Left ventricle myocardium inferior (tissue), 1 donor: ENCODE data around the gene PGBD5. TPM values are rescaled to one million over a fixed set of nuclear protein-coding genes. Genes with fewer than 3 reads are reported as not detected.
A peak's percentile ranks its signal among the peaks of the same experiment; 100 is the strongest.

Experiments used
- DNase-seq: peaks from one replicate; pipeline ENCODE4 v3.0.0-alpha.2; 2020
- H3K27ac ChIP-seq: fragments of 200-600 bp; replicated peaks from 2 replicates; pipeline ENCODE4 v1.8.0; 2021
- H3K27me3 ChIP-seq: fragments of 200-600 bp; 2 replicates; pipeline ENCODE4 v1.8.0; 2021; ENCODE audit warnings: low read depth
- H3K36me3 ChIP-seq: fragments of 200-600 bp; 2 replicates; pipeline ENCODE4 v1.8.0; 2021
- H3K4me1 ChIP-seq: fragments of 200-600 bp; 2 replicates; pipeline ENCODE4 v1.8.0; 2021
- H3K4me3 ChIP-seq: fragments of 200-600 bp; 2 replicates; pipeline ENCODE4 v1.8.0; 2021; ENCODE audit warnings: mild to moderate bottlenecking, moderate library complexity
- H3K9me3 ChIP-seq: fragments of 200-600 bp; replicated peaks from 2 replicates; pipeline ENCODE4 v1.8.0; 2021
- intact Hi-C: fragments of 100-400 bp; cut with micrococcal nuclease; formaldehyde crosslinking; loops from one replicate; pipeline ENCODE4 v1.11.0; 2022
- total RNA-seq: library from RNA; stranded (reverse); fragmentation: NEBNext Ultra II Directional; extraction: Animal tissue kit (Norgen Biotek cat#: 25700); gene quantifications from one replicate; pipeline ENCODE4 v1.2.1, GENCODE V29; 2021
- TF ChIP-seq, protein P1 (sequence below): fragments of 200-600 bp; IDR thresholded peaks from 2 replicates; pipeline ENCODE4 v1.8.0; 2021; ENCODE audit warnings: antibody characterized with exemption, mild to moderate bottlenecking, borderline replicate concordance
- donor health status: DM: no; HTN: yes; CAD: no; lungs with severe emphysema.

The PGBD5 gene
- total RNA-seq, 1 donor from 2014 or later = 10.6 TPM

DNA sequence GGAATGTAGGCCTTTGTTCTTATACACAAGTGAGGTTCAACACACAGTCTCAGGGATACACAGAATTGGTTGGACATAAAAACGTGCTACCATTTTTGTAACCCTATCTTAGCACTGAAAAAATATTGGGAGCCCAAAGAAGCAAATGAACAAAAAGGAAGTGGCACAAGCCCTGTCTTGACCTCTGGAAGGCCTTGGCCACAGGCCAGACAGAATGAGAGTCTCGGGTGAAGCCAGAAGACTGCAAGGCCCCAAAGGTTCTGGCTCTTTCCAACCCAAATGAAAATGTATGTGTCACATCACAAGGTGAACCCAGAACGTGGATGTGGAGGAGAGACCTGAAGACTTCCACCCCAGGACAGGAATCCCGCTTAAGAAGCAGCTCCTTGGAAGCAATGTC lies 57.3 kb downstream of the PGBD5 start:
- no peak overlapping the region for H3K27ac ChIP-seq
- intact Hi-C loops = no loop called here
- DNase-seq = no peak
- no peaks in the 10 kb centered on the region for H3K4me1 ChIP-seq
- no peaks in the 10 kb centered on the region for H3K27me3 ChIP-seq
- H3K36me3 ChIP-seq = no peaks in the 10 kb centered on the region
- no peaks in the 10 kb centered on the region for H3K9me3 ChIP-seq
- TF ChIP-seq, protein P1, sequence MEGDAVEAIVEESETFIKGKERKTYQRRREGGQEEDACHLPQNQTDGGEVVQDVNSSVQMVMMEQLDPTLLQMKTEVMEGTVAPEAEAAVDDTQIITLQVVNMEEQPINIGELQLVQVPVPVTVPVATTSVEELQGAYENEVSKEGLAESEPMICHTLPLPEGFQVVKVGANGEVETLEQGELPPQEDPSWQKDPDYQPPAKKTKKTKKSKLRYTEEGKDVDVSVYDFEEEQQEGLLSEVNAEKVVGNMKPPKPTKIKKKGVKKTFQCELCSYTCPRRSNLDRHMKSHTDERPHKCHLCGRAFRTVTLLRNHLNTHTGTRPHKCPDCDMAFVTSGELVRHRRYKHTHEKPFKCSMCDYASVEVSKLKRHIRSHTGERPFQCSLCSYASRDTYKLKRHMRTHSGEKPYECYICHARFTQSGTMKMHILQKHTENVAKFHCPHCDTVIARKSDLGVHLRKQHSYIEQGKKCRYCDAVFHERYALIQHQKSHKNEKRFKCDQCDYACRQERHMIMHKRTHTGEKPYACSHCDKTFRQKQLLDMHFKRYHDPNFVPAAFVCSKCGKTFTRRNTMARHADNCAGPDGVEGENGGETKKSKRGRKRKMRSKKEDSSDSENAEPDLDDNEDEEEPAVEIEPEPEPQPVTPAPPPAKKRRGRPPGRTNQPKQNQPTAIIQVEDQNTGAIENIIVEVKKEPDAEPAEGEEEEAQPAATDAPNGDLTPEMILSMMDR = no peak
- H3K4me3 ChIP-seq = no peak overlapping the region

DNA sequence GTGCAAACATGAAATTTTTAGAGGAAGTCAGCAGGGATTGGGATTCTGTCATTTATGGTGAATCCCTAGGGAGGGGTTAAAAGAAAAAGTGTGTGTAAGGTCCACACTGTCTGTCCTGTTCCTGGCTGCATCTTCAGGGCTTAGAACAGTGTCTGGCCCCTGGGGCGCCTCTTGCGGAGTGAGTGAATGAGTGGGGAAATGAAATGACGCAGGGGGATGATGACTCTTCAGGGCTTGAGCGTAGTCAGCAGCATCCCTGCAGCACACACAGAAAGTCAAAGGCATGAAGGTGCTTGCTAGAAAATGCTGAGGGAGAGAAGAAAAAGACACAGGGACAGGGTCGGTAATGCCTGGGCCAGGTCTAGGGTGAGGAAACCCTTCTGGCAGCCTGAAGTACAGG lies 57.8 kb downstream of the PGBD5 start:
- TF ChIP-seq, protein P1 = no peak
- Histone ChIP-seq H3K27ac (no peak overlapping the region), H3K9me3 (no peaks in the 10 kb centered on the region), H3K36me3 (no peaks in the 10 kb centered on the region), H3K4me3 (no peak overlapping the region), H3K27me3 (no peaks in the 10 kb centered on the region), H3K4me1 (no peaks in the 10 kb centered on the region)
- intact Hi-C loops = no loop called here
- no peak for DNase-seq

DNA sequence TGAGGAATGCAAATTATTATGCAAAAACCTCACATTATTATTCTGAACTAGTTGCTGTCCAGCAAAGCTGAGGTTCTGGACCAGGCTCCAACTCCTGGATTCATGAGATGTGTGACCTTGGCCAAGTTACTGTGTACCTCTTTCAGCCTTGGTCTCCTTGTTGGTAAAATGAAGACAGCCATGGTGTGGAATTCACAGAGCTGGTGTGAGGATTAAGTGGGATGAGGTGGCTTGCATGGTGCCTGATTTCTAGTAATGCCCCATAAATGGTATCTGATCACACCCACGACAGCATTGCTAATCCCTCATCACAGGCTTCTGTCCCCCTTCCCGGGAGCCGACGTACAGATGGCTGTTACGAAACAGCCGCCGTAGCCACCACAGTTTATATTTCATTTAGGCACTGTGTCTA lies 59.6 kb downstream of the PGBD5 start:
- Histone ChIP-seq H3K4me3 (no peak overlapping the region), H3K36me3 (no peaks in the 10 kb centered on the region), H3K4me1 (no peaks in the 10 kb centered on the region), H3K27ac (no peak overlapping the region), H3K9me3 (no peaks in the 10 kb centered on the region), H3K27me3 (no peaks in the 10 kb centered on the region)
- TF ChIP-seq, protein P1 = no peak
- intact Hi-C loops = no loop called here
- no peak for DNase-seq

DNA sequence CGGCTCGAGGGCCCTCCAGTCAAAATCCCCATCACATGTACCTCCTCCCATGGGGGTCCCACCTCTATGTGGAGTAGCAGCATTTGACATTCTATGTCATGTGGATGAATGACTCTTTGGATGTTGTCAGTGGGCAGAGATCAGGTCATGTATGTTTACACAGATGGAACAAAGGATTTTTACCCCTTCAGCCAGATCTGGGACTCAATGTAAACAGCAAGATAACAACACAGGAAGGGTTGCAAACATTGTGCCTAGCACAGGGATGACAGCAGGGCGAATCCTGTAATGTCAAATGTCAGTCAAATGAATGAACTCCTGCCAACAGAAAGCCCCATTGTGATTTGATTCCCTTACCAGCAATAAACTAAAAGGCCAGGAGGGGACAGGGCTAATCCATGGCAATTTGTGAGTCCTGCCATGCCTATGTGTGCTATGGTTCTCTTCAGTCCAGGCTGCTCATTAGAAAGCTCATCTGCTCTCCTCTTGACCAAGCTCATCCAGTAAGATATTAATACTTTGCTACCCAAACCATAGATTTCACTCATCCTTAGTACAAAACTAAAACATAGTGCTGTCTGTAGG lies 60.3 kb downstream of the PGBD5 start:
- intact Hi-C loops = no loop called here
- TF ChIP-seq, protein P1 = peak; percentile 34
- no peak overlapping the region for H3K27ac ChIP-seq

DNA sequence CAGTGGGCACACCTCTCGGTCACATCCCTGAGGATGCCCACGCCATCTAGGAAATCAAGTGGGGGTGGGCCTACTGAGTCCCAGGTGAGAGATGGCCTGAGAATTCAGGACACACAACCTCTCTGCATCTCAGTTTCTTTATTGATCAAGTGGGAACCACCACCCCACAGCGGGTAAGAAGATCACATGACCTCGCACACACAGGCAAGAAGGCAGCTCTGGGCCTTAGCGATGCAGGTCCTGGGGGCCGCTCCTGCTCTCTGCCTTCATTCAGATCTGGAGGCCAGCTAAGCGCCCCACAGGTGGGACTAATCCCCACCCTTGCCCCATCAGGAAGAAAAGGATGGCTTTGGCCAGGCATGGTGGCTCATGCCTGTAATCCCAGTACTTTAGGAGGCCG lies 63.2 kb downstream of the PGBD5 start:
- intact Hi-C loops = no loop called here
- no peaks in the 10 kb centered on the region for H3K9me3 ChIP-seq
- TF ChIP-seq, protein P1 = no peak
- no peaks in the 10 kb centered on the region for H3K27me3 ChIP-seq
- H3K36me3 ChIP-seq = no peaks in the 10 kb centered on the region
- H3K27ac ChIP-seq = no peak overlapping the region
- no peaks in the 10 kb centered on the region for H3K4me1 ChIP-seq
- DNase-seq = no peak
- no peak overlapping the region for H3K4me3 ChIP-seq

More for the DNA sequence above, 60.3 kb downstream of the PGBD5 start:
- H3K9me3 ChIP-seq = no peaks in the 10 kb centered on the region
- H3K27me3 ChIP-seq = no peaks in the 10 kb centered on the region
- no peak overlapping the region for H3K4me3 ChIP-seq
- no peaks in the 10 kb centered on the region for H3K36me3 ChIP-seq
- no peak for DNase-seq
- no peaks in the 10 kb centered on the region for H3K4me1 ChIP-seq
